ENCODE data around the gene COP1. TPM values are rescaled to one million over a fixed set of nuclear protein-coding genes. Genes with fewer than 3 reads are reported as not detected.

COP1 gene
- total RNA-seq, 5 donors from 2014 or later (not counting 1 experiment from before 2014, with no cell fraction given): 38.7 to 49.0 (median 42.4) TPM

GRCh38 chr1:175895966-175896365 is 311.1 kb downstream of the COP1 start:
- DNase-seq (no peak), ATAC-seq (replicated peaks in 1 of 4) (no peak)
- Histone ChIP-seq H3K4me1 (ENCODE audit: control insufficient read depth in 1 of 2, extremely low read depth in 1 of 2, insufficient read depth in 2 of 2, low read length in 2 of 2) (no peaks in the 10 kb centered on the region), H3K27me3 (replicated peaks in 1 of 2; ENCODE audit: control insufficient read depth in 2 of 2, extremely low read depth in 1 of 2, insufficient read depth in 2 of 2, low read length in 1 of 2) (no peaks in the 10 kb centered on the region), H3K4me3 (ENCODE audit: control insufficient read depth in 1 of 2, extremely low read depth in 1 of 2, low read length in 1 of 2) (no peak overlapping the region), H3K9me3 (no peaks in the 10 kb centered on the region), H3K27ac (ENCODE audit: low read length) (no peak overlapping the region), H3K36me3 (ENCODE audit: control insufficient read depth in 2 of 2, extremely low read depth in 1 of 2, insufficient read depth in 1 of 2, low read length in 1 of 2) (no peaks in the 10 kb centered on the region)
- Mint-ChIP-seq H3K4me3 (no peak overlapping the region), H3K27ac (no peak overlapping the region), H3K4me1 (no peaks in the 10 kb centered on the region), H3K9me3 (no peaks in the 10 kb centered on the region), H3K27me3 (no peaks in the 10 kb centered on the region), H3K36me3 (peaks cover 13% of the 10 kb centered on the region)
- POLR2A ChIA-PET: no interaction called here
- no CpG with 5 or more reads among the region's 1 CpG for WGBS (ENCODE audit: insufficient coverage)
- CTCF ChIA-PET: no interaction called here
